Measurements from ENCODE around the gene COL21A1.
A peak's percentile ranks its signal among the peaks of the same experiment; 100 is the strongest.

Gene COL21A1

GRCh38 chr6:56244528-56245253 is 2.7 kb downstream of the COL21A1 start:
- peak; percentile 54 to 75 for DNase-seq

GRCh38 chr6:56244089-56244488 is 3.3 kb downstream of the COL21A1 start:
- DNase-seq = no peak

GRCh38 chr6:56243518-56244070 is 3.8 kb downstream of the COL21A1 start:
- DNase-seq = peak; percentile 66 to 90

- no peak for DNase-seq
These were observed 5.0 kb downstream of the COL21A1 start for GRCh38 chr6:56242346-56242745.

GRCh38 chr6:56241124-56241802 is 6.1 kb downstream of the COL21A1 start:
- DNase-seq = no peak

GRCh38 chr6:56238352-56238751 is 9.0 kb downstream of the COL21A1 start:
- DNase-seq = no peak

GRCh38 chr6:56235245-56235644 is 12.1 kb downstream of the COL21A1 start:
- DNase-seq = no peak

GRCh38 chr6:56232436-56232835 is 14.9 kb downstream of the COL21A1 start:
- no peak for DNase-seq

GRCh38 chr6:56231827-56232226 is 15.6 kb downstream of the COL21A1 start:
- DNase-seq = no peak

GRCh38 chr6:56230976-56231566 is 16.3 kb downstream of the COL21A1 start:
- DNase-seq = no peak

GRCh38 chr6:56227071-56227879 is 20.1 kb downstream of the COL21A1 start:
- DNase-seq = no peak

GRCh38 chr6:56223995-56224394 is 23.4 kb downstream of the COL21A1 start:
- no peak for DNase-seq

GRCh38 chr6:56222499-56222898 is 24.9 kb downstream of the COL21A1 start:
- no peak for DNase-seq

- no peak for DNase-seq
These were observed 27.3 kb downstream of the COL21A1 start for GRCh38 chr6:56220078-56220477.

GRCh38 chr6:56214703-56215101 is 32.7 kb downstream of the COL21A1 start:
- no peak for DNase-seq

- no peak for DNase-seq
These were observed 33.2 kb downstream of the COL21A1 start for GRCh38 chr6:56214041-56214702.

- DNase-seq = no peak
These were observed 35.7 kb downstream of the COL21A1 start for GRCh38 chr6:56211724-56212123.

- DNase-seq = no peak
These were observed 43.2 kb downstream of the COL21A1 start for GRCh38 chr6:56204134-56204533.

GRCh38 chr6:56199956-56200355 is 47.4 kb downstream of the COL21A1 start:
- no peak for DNase-seq

GRCh38 chr6:56193846-56194245 is 53.5 kb downstream of the COL21A1 start:
- DNase-seq = no peak

GRCh38 chr6:56188429-56188828 is 59.0 kb downstream of the COL21A1 start:
- no peak for DNase-seq

GRCh38 chr6:56187686-56188085 is 59.7 kb downstream of the COL21A1 start:
- no peak for DNase-seq
